Measurements from ENCODE around the gene HS3ST4. TPM values are rescaled to one million over a fixed set of nuclear protein-coding genes. Genes with fewer than 3 reads are reported as not detected.

HS3ST4 gene
- total and polyA plus RNA-seq, 2 donors (not counting 3 experiments of a cell fraction or from before 2014, with no cell fraction given): not detected

GRCh38 chr16:25941800-25942499 is 250.2 kb downstream of the HS3ST4 start:
- Histone ChIP-seq H3K27me3 (ENCODE audit: control insufficient read depth in 2 of 2, insufficient read depth in 2 of 2, low read length in 2 of 2) (no peaks in the 10 kb centered on the region), H3K27ac (ENCODE audit: insufficient read depth, low read depth, low read length) (no peak overlapping the region), H3K4me2 (ENCODE audit: insufficient read depth, low read length) (no peak overlapping the region), H3K36me3 (ENCODE audit: control insufficient read depth in 2 of 2, extremely low read depth in 1 of 2, insufficient read depth in 2 of 2, low read length in 2 of 2) (no peaks in the 10 kb centered on the region), H3K79me2 (ENCODE audit: control insufficient read depth, insufficient read depth, low read length) (no peaks in the 10 kb centered on the region), H3K9ac (replicated peaks; ENCODE audit: extremely low read depth, insufficient read depth, low read length) (no peak overlapping the region), H2AFZ (ENCODE audit: low read depth, low read length) (no peak overlapping the region), H3K9me3 (replicated peaks; ENCODE audit: control insufficient read depth, insufficient read depth, low read length) (peaks cover 10% of the 10 kb centered on the region), H3K9me1 (replicated peaks; ENCODE audit: control insufficient read depth, extremely low read depth, insufficient read depth, low read length) (no peaks in the 10 kb centered on the region), H4K20me1 (replicated peaks; ENCODE audit: control insufficient read depth, extremely low read depth, insufficient read depth, low read length) (no peaks in the 10 kb centered on the region), H3K4me1 (ENCODE audit: control insufficient read depth, extremely low read depth, insufficient read depth, low read length) (no peaks in the 10 kb centered on the region), H3K4me3 (replicated peaks in 1 of 3; ENCODE audit: insufficient read depth in 1 of 3, low read depth in 1 of 3, low read length in 3 of 3) (no peak overlapping the region)
- intact Hi-C loops (cut with micrococcal nuclease): no loop called here
- ChIA-PET POLR2A (no interaction called here), CTCF (no interaction called here)
- TF ChIP-seq EZH2 (IDR thresholded peaks at IDR 0.05; ENCODE audit: borderline replicate concordance, low read depth, low read length, severe bottlenecking) (no peak), JUN (IDR thresholded peaks at IDR 0.05; ENCODE audit: borderline replicate concordance, insufficient read depth, insufficient read length, low read depth) (no peak), MAX (IDR thresholded peaks at IDR 0.05; ENCODE audit: insufficient read depth, insufficient read length) (no peak), POLR2A (IDR thresholded peaks at IDR 0.05; ENCODE audit: low read depth, low read length) (no peak), MYC (IDR thresholded peaks at IDR 0.05; ENCODE audit: low read depth, low read length) (no peak), POLR2AphosphoS5 (IDR thresholded peaks at IDR 0.05; ENCODE audit: insufficient read depth, low read depth, low read length) (no peak), GATA2 (IDR thresholded peaks at IDR 0.05; ENCODE audit: insufficient read depth, insufficient read length, low read depth, low read length) (no peak), FOS (IDR thresholded peaks at IDR 0.05; ENCODE audit: borderline replicate concordance, insufficient read depth, low read length) (no peak), CTCF (IDR thresholded peaks at IDR 0.05; ENCODE audit: extremely low read depth in 1 of 2, insufficient read depth in 1 of 2, low read depth in 1 of 2, low read length in 2 of 2) (no peak)
- DNase-seq (ENCODE audit: low read depth, low spot score): no peak
- dilution Hi-C loops (cut with MboI; ENCODE audit: extremely low pct_ligation_motif_present, low sequenced_read_pairs): no loop called here
- no peak for FAIRE-seq
- no TSS peak for BruUV-seq (replicated peaks)

All from endothelial cell of umbilical vein (primary cell).